ENCODE results near the gene GREM1. TPM values are rescaled to one million over a fixed set of nuclear protein-coding genes. Genes with fewer than 3 reads are reported as not detected.

Gene GREM1
- total and polyA plus RNA-seq, 7 donors: 2.5 to 33.2 (median 25.5) TPM

- 94 to 96% methylated on average over 29 of the region's 29 CpGs for WGBS, 2 donors
- intact Hi-C loops (cut with DNase I): no loop called here
- no peak overlapping the region for H3K4me3 ChIP-seq
- no peaks in the 10 kb centered on the region for H3K27me3 ChIP-seq
- DNase-seq: no peak
- peak overlapping the region in 1 of 4 donors; percentile 3 for H3K27ac ChIP-seq
- no peak for TF ChIP-seq EP300 (IDR thresholded peaks at IDR 0.05)
- no peak for TF ChIP-seq POLR2A (IDR thresholded peaks at IDR 0.05)
- TF ChIP-seq, protein P1, sequence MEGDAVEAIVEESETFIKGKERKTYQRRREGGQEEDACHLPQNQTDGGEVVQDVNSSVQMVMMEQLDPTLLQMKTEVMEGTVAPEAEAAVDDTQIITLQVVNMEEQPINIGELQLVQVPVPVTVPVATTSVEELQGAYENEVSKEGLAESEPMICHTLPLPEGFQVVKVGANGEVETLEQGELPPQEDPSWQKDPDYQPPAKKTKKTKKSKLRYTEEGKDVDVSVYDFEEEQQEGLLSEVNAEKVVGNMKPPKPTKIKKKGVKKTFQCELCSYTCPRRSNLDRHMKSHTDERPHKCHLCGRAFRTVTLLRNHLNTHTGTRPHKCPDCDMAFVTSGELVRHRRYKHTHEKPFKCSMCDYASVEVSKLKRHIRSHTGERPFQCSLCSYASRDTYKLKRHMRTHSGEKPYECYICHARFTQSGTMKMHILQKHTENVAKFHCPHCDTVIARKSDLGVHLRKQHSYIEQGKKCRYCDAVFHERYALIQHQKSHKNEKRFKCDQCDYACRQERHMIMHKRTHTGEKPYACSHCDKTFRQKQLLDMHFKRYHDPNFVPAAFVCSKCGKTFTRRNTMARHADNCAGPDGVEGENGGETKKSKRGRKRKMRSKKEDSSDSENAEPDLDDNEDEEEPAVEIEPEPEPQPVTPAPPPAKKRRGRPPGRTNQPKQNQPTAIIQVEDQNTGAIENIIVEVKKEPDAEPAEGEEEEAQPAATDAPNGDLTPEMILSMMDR (IDR thresholded peaks at IDR 0.05): no peak
- no peak for TF ChIP-seq POLR2AphosphoS5 (IDR thresholded peaks at IDR 0.05)
- H3K36me3 ChIP-seq: no peaks in the 10 kb centered on the region
- H3K4me1 ChIP-seq: peaks cover 0 to 6% (median 3%) of the 10 kb centered on the region in 4 donors
- no peaks in the 10 kb centered on the region for H3K9me3 ChIP-seq
These were observed 46.2 kb upstream of the GREM1 start for GRCh38 chr15:32671339-32672325.

DNA sequence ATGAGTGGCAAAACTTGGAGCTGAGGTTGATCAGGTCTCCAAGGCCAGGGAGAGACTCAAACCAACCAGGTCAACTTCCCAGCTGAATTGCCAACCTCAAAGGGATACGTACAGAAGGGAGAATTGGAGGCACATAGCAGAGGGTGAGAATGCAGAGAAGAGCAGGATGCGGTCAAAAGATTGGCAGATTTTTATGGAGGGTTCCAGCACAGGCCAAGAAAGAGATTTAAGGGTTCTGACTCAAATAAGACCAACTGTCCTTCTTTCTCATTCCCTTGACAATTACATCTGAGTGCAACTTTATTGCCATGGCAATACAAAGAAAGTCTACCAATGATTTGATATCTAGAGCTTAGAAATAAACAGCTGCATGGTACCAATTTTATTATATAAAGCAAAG lies 43.1 kb upstream of the GREM1 start:
- no peak overlapping the region for H3K4me3 ChIP-seq
- H3K27me3 ChIP-seq: no peaks in the 10 kb centered on the region
- H3K9me3 ChIP-seq: no peaks in the 10 kb centered on the region
- no peak for DNase-seq
- peaks cover 0 to 6% (median 3%) of the 10 kb centered on the region in 4 donors for H3K4me1 ChIP-seq
- TF ChIP-seq POLR2AphosphoS5 (IDR thresholded peaks at IDR 0.05): no peak
- TF ChIP-seq, protein P1 (IDR thresholded peaks at IDR 0.05): no peak
- TF ChIP-seq POLR2A (IDR thresholded peaks at IDR 0.05): no peak
- no peak for TF ChIP-seq EP300 (IDR thresholded peaks at IDR 0.05)
- intact Hi-C loops (cut with DNase I): no loop called here
- no peak overlapping the region for H3K27ac ChIP-seq
- no peaks in the 10 kb centered on the region for H3K36me3 ChIP-seq
- WGBS, 2 donors: 79 to 86% methylated on average over 2 of the region's 2 CpGs

GRCh38 chr15:32675466-32675865 lies 42.3 kb upstream of the GREM1 start:
- Histone ChIP-seq H3K4me1 (peaks cover 0 to 6% (median 3%) of the 10 kb centered on the region in 4 donors), H3K27ac (peak overlapping the region in 1 of 4 donors; percentile 35), H3K27me3 (no peaks in the 10 kb centered on the region), H3K36me3 (no peaks in the 10 kb centered on the region), H3K4me3 (no peak overlapping the region), H3K9me3 (no peaks in the 10 kb centered on the region)
- DNase-seq: no peak
- 75 to 77% methylated on average over 6 of the region's 6 CpGs for WGBS, 2 donors
- TF ChIP-seq, protein P1 (IDR thresholded peaks at IDR 0.05): no peak
- TF ChIP-seq POLR2A (IDR thresholded peaks at IDR 0.05) (no peak), POLR2AphosphoS5 (IDR thresholded peaks at IDR 0.05) (no peak), EP300 (IDR thresholded peaks at IDR 0.05) (no peak)
- intact Hi-C loops (cut with DNase I): no loop called here

GRCh38 chr15:32676169-32676568 lies 41.6 kb upstream of the GREM1 start:
- WGBS, 2 donors: 57 to 67% methylated on average over 2 of the region's 2 CpGs
- no peaks in the 10 kb centered on the region for H3K9me3 ChIP-seq
- TF ChIP-seq, protein P1 (IDR thresholded peaks at IDR 0.05): no peak
- TF ChIP-seq EP300 (IDR thresholded peaks at IDR 0.05): no peak
- TF ChIP-seq POLR2A (IDR thresholded peaks at IDR 0.05): no peak
- TF ChIP-seq POLR2AphosphoS5 (IDR thresholded peaks at IDR 0.05): no peak
- DNase-seq: no peak
- no peak overlapping the region for H3K27ac ChIP-seq
- intact Hi-C loops (cut with DNase I): no loop called here
- H3K4me3 ChIP-seq: no peak overlapping the region
- no peaks in the 10 kb centered on the region for H3K27me3 ChIP-seq
- H3K4me1 ChIP-seq: peaks cover 0 to 6% (median 3%) of the 10 kb centered on the region in 4 donors
- H3K36me3 ChIP-seq: no peaks in the 10 kb centered on the region
